GM12878 (cell line): ENCODE measurements around the gene TBCCD1. TPM values are rescaled to one million over a fixed set of nuclear protein-coding genes. Genes with fewer than 3 reads are reported as not detected.
A peak's percentile ranks its signal among the peaks of the same experiment; 100 is the strongest.

Experiments used
- ATAC-seq: fragments of 200-7000 bp; cut with Tn5 transposase; 3 replicates; pipeline ENCODE4 v1.9.1; 2020; ENCODE audit warnings: mild to moderate bottlenecking, moderate library complexity
- BruUV-seq: library from RNA; stranded (reverse); fragments of 400-500 nt; replicated peaks from 2 replicates; lab custom pipeline; 2021; lab: Mats Ljungman, UMichigan
- CTCF ChIA-PET: fragments of 300-600 bp; sonication (Branson Sonifier 250); formaldehyde crosslinking; extraction: SDS; loops from one replicate; lab custom pipeline; 2021; ENCODE audit warnings: inconsistent platforms; lab: Yijun Ruan, JAX
- POLR2A ChIA-PET: fragments of 350-600 bp; formaldehyde crosslinking; extraction: SDS; loops from one replicate; lab custom pipeline; 2021; ENCODE audit warnings: inconsistent platforms; lab: Charles Lee
- RAD21 ChIA-PET: fragments of 300-600 bp; sonication (Branson Sonifier 250); formaldehyde crosslinking; loops from one replicate; lab custom pipeline; 2023; ENCODE audit warnings: antibody characterized with exemption; ENCODE audit not compliant: unreplicated experiment; lab: Charles Lee
- SMC1A ChIA-PET: fragments of 300-600 bp; sonication (Branson Sonifier 250); formaldehyde crosslinking; loops from one replicate; lab custom pipeline; 2023; ENCODE audit not compliant: unreplicated experiment, uncharacterized antibody; lab: Charles Lee
- DNase-seq: peaks from one replicate; pipeline ENCODE4 v3.0.0-alpha.2; 2011; ENCODE audit warnings: low read depth, low spot score
- FAIRE-seq: peaks from 3 replicates; lab custom pipeline; 2011; peaks lifted over from hg19 to GRCh38; lab: Jason Lieb, UNC
- H2AFZ ChIP-seq: 2 replicates; pipeline ENCODE4 v1.6.0; 2011; ENCODE audit warnings: low read depth, low read length, control low read depth; ENCODE audit not compliant: control insufficient read depth
- H3K27ac ChIP-seq: 2 replicates; pipeline ENCODE4 v1.5.1; 2011; ENCODE audit warnings: control low read depth; ENCODE audit not compliant: control insufficient read depth, insufficient read depth
- H3K27me3 ChIP-seq, 2 experiments: replicated peaks in 1 of 2; 2 replicates each; pipeline versions ENCODE4 v1.6.0 to v1.6.1; 2011; ENCODE audit warnings: low read length in 1 of 2; ENCODE audit not compliant: control insufficient read depth in 2 of 2, insufficient read depth in 2 of 2
- H3K36me3 ChIP-seq, 2 experiments: 2 replicates each; pipeline ENCODE4 v1.5.1; 2011; ENCODE audit warnings: low read length in 1 of 2; ENCODE audit not compliant: control insufficient read depth in 2 of 2, insufficient read depth in 2 of 2
- H3K4me1 ChIP-seq: 2 replicates; pipeline ENCODE4 v1.6.1; 2011; ENCODE audit warnings: mild to moderate bottlenecking, low read length, moderate library complexity, mixed read lengths; ENCODE audit not compliant: control insufficient read depth, insufficient read depth
- H3K4me2 ChIP-seq: 2 replicates; pipeline ENCODE4 v1.6.0; 2011; ENCODE audit warnings: control low read depth; ENCODE audit not compliant: control insufficient read depth, insufficient read depth
- H3K4me3 ChIP-seq: fragments of 200-600 bp; sonication (generic); 2 replicates; pipeline ENCODE4 v1.5.1; 2016
- H3K79me2 ChIP-seq: 2 replicates; pipeline ENCODE4 v1.6.0; 2011; ENCODE audit warnings: low read length; ENCODE audit not compliant: control insufficient read depth, insufficient read depth
- H3K9ac ChIP-seq: 2 replicates; pipeline ENCODE4 v1.8.0; 2011; ENCODE audit warnings: low read length, control low read depth, mixed read lengths; ENCODE audit not compliant: control insufficient read depth, insufficient read depth
- H3K9me3 ChIP-seq: replicated peaks from 3 replicates; pipeline ENCODE4 v1.5.1; 2011; ENCODE audit warnings: mild to moderate bottlenecking, low read length; ENCODE audit not compliant: control insufficient read depth, insufficient read depth
- H4K20me1 ChIP-seq: 2 replicates; pipeline ENCODE4 v1.6.0; 2011; ENCODE audit not compliant: control insufficient read depth, insufficient read depth
- BHLHE40 ChIP-seq, 2 experiments: fragments of 450-650 bp in 1 of 2; IDR thresholded peaks; 2 replicates each; pipeline ENCODE4 v1.6.1; 2011 to 2017; ENCODE audit warnings: low read depth in 2 of 2, borderline replicate concordance in 1 of 2, improper control_type of control experiment in 1 of 2, low read length in 1 of 2, mild to moderate bottlenecking in 1 of 2
- CREM ChIP-seq: IDR thresholded peaks from 2 replicates; pipeline ENCODE4 v1.6.1; 2014; ENCODE audit warnings: antibody characterized with exemption, low read depth
- IKZF1 ChIP-seq: fragments of 450-650 bp; conservative IDR thresholded peaks from 2 replicates; pipeline ENCODE4 v1.6.1; 2017; ENCODE audit warnings: antibody characterized with exemption, mild to moderate bottlenecking
- PAX5 ChIP-seq: IDR thresholded peaks from 2 replicates; pipeline ENCODE4 v1.6.1; 2011; ENCODE audit warnings: low read depth, low read length, borderline replicate concordance
- RUNX3 ChIP-seq: IDR thresholded peaks from 2 replicates; pipeline ENCODE4 v1.6.1; 2012; ENCODE audit warnings: low read length, inconsistent platforms
- TAF1 ChIP-seq: IDR thresholded peaks from 2 replicates; pipeline ENCODE4 v1.6.1; 2011; ENCODE audit warnings: mild to moderate bottlenecking, low read depth, low read length, borderline replicate concordance
- TCF3 ChIP-seq: IDR thresholded peaks from 2 replicates; pipeline ENCODE4 v1.6.1; 2012; ENCODE audit warnings: low read depth, mild to moderate bottlenecking, low read length, borderline replicate concordance; ENCODE audit not compliant: insufficient read depth
- WGBS: methylation state at CpG from one replicate; pipeline ENCODE4 v1.1.6; 2016; ENCODE audit warnings: low lambda C conversion rate; ENCODE audit not compliant: insufficient replicate concordance, insufficient coverage; ENCODE audit errors: missing lambda C conversion rate; 5-methylcytosine and 5-hydroxymethylcytosine counted together
- in situ Hi-C: fragments of 300-500 bp; cut with MboI; formaldehyde crosslinking; loops from 9 replicates; pipeline ENCODE4 v1.14.3; 2018; ENCODE audit warnings: mixed read lengths
- intact Hi-C: fragments of 100-400 bp; cut with micrococcal nuclease; formaldehyde crosslinking; loops from one replicate; pipeline ENCODE4 v1.14.2; 2022; ENCODE audit not compliant: unreplicated experiment
- polyA plus RNA-seq, 11 experiments: library from polyadenylated mRNA; depleted of rRNA in 4 of 11; unstranded in 6 of 11; stranded (reverse) in 5 of 11; fragments of >200 nt; fragmentation: Nextera tagmentation in 4 of 11; fragmentation: Illumina TruSeq in 1 of 11; extraction: Ambion mirVana in 4 of 11; extraction: Trizol in 1 of 11; gene quantifications; 1 replicate in 1 of 11; 2 replicates in 10 of 11; pipeline versions ENCODE4 v1.2.1 to v1.2.3, GENCODE V29; 2011 to 2016; ENCODE audit warnings: inconsistent platforms in 2 of 11, missing spikeins in 2 of 11, low read depth in 1 of 11
- total RNA-seq, 4 experiments: library from RNA; depleted of rRNA in 3 of 4; stranded (reverse); fragments of >200 nt in 3 of 4; fragmentation: Illumina TruSeq in 1 of 4; extraction: Trizol in 1 of 4; gene quantifications; 2 replicates each; pipeline versions ENCODE4 v1.2.1 to v1.2.3, GENCODE V29; 2013 to 2021
- TF ChIP-seq, protein P1 (sequence below): IDR thresholded peaks from 2 replicates; pipeline ENCODE4 v1.6.1; 2011; ENCODE audit warnings: borderline replicate concordance, low read depth, mild to moderate bottlenecking, moderate library complexity, low read length; ENCODE audit not compliant: insufficient read depth, poor library complexity, severe bottlenecking

Gene TBCCD1
- total and polyA plus RNA-seq, 10 of the 15 experiments (the other 5 are each of a cell fraction or from before 2014, with no cell fraction given): 6.9 to 23.4 (median 14.7) TPM

DNA sequence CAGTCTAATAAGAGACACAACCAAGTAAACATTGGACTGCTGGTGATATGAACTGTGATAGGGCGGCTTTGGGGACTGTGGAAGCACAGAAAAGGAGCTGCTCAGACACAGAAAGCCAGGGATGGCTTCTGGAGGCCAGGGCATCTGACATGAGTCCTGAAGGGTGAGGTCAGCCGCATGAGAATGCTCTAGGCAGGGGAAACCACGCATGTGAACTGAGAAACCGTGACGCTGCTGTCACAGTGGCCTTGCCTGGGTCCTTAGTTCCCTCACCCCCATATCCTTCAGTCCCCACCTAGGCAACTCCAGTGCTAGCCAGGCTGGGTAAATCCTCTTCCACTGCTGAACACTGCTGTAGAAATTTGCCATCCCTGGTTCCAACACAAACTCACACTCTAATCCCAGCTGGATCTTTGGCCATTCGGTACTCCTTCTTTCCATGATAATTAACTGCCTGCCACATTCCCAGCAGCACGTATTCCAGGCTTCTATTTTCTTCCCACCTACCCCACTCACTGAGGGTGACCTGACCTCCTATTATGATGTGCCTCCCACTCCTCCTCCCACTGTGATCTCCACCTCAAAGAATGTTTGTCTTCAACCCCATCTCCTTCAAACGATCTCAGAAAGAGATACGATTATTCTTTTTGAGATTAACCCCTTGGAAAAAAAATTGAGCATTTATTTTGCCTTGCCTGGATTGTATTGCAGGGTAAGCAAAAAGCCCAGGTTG is 54.4 kb downstream of the TBCCD1 start:
- H3K27me3 ChIP-seq: no peaks in the 10 kb centered on the region
- ChIA-PET CTCF (interaction anchor here (1.1 to 1.7 kb wide), 5 partner anchors 9 to 254 kb away, joined by 3 to 20 read pairs (median 5); no protein-coding TSS in a partner anchor), POLR2A (interaction anchor here (0.9 to 1.8 kb wide), 5 partner anchors 13 to 26 kb away, joined by 3 to 8 read pairs (median 4); no protein-coding TSS in a partner anchor), SMC1A (interaction anchor here (0.7 to 12.3 kb wide), 7 partner anchors 10 to 254 kb away, joined by 3 to 257 read pairs (median 3); no protein-coding TSS in a partner anchor), RAD21 (interaction anchor here (0.6 to 7.8 kb wide), 5 partner anchors 7 to 294 kb away, joined by 3 to 192 read pairs (median 5); no protein-coding TSS in a partner anchor)
- H3K9ac ChIP-seq: no peak overlapping the region
- no peak for DNase-seq
- 50% methylated on average over 9 of the region's 9 CpGs for WGBS
- TF ChIP-seq TCF3 (no peak), RUNX3 (peak; percentile 59; the same call in 1 of the 2 replicates), CREM (peak; percentile 54; the same call in 1 of the 2 replicates), TAF1 (no peak), PAX5 (peak; percentile 63; the same call in 1 of the 2 replicates), IKZF1 (0 out of 2 replicates have a peak, but pooled peaks have one; percentile 20), BHLHE40 (IDR thresholded peaks at IDR 0.05; ENCODE audit: borderline replicate concordance in 1 of 2, low read depth in 2 of 2, low read length in 1 of 2) (peak in 1 of 2 experiments; percentile 25; a peak in 1 of 4 replicates)
- TF ChIP-seq, protein P1, sequence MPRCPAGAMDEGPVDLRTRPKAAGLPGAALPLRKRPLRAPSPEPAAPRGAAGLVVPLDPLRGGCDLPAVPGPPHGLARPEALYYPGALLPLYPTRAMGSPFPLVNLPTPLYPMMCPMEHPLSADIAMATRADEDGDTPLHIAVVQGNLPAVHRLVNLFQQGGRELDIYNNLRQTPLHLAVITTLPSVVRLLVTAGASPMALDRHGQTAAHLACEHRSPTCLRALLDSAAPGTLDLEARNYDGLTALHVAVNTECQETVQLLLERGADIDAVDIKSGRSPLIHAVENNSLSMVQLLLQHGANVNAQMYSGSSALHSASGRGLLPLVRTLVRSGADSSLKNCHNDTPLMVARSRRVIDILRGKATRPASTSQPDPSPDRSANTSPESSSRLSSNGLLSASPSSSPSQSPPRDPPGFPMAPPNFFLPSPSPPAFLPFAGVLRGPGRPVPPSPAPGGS: peak; percentile 84
- H3K36me3 ChIP-seq: no peaks in the 10 kb centered on the region
- intact Hi-C loops: no loop called here
- no peaks in the 10 kb centered on the region for H3K79me2 ChIP-seq
- no peaks in the 10 kb centered on the region for H4K20me1 ChIP-seq
- H3K4me2 ChIP-seq: no peak overlapping the region
- no peaks in the 10 kb centered on the region; the same call in 2 of the 3 replicates for H3K9me3 ChIP-seq
- no TSS peak for BruUV-seq
- H3K4me3 ChIP-seq: no peak overlapping the region
- in situ Hi-C loops: no loop called here
- no peak for FAIRE-seq
- H3K4me1 ChIP-seq: peaks cover 51% of the 10 kb centered on the region
- peak; percentile 2; the same call in 1 of the 3 replicates for ATAC-seq
- H3K27ac ChIP-seq: no peak overlapping the region
- no peak overlapping the region for H2AFZ ChIP-seq
